Measurements from ENCODE around the gene GDA. TPM values are rescaled to one million over a fixed set of nuclear protein-coding genes. Genes with fewer than 3 reads are reported as not detected.

GDA gene
- total RNA-seq, 6 donors from 2014 or later = 0.44 to 3.6 TPM; not detected in 4

- Histone ChIP-seq H3K27me3 (no peaks in the 10 kb centered on the region), H3K9me3 (peaks cover 0 to 4% (median 0%) of the 10 kb centered on the region in 4 donors), H3K27ac (no peak overlapping the region), H3K4me1 (no peaks in the 10 kb centered on the region), H3K4me3 (no peak overlapping the region), H3K36me3 (no peaks in the 10 kb centered on the region)
- ATAC-seq (ENCODE audit: low FRiP score in 2 of 2) (no peak), DNase-seq (no peak)
- TF ChIP-seq POLR2AphosphoS5 (IDR thresholded peaks at IDR 0.05) = no peak
- TF ChIP-seq POLR2A (IDR thresholded peaks at IDR 0.05) = no peak
- no peak for TF ChIP-seq CTCF (IDR thresholded peaks at IDR 0.05)
- WGBS, 2 donors = 70 to 81% methylated on average over 2 of the region's 2 CpGs
These were observed 36.3 kb downstream of the GDA start for GRCh38 chr9:72185561-72185960.

- Histone ChIP-seq H3K4me3 (no peak overlapping the region), H3K4me1 (no peaks in the 10 kb centered on the region), H3K9me3 (peaks cover 0 to 4% (median 0%) of the 10 kb centered on the region in 4 donors), H3K27ac (no peak overlapping the region), H3K27me3 (no peaks in the 10 kb centered on the region), H3K36me3 (no peaks in the 10 kb centered on the region)
- 40 to 44% methylated on average over 3 of the region's 3 CpGs for WGBS, 2 donors
- DNase-seq = no peak
- no peak for TF ChIP-seq POLR2A (IDR thresholded peaks at IDR 0.05)
- TF ChIP-seq POLR2AphosphoS5 (IDR thresholded peaks at IDR 0.05) = no peak
- no peak for TF ChIP-seq CTCF (IDR thresholded peaks at IDR 0.05)
- no peak for TF ChIP-seq EP300 (IDR thresholded peaks at IDR 0.05)
- ATAC-seq (ENCODE audit: low FRiP score in 2 of 2) = no peak
These were observed 38.0 kb downstream of the GDA start for GRCh38 chr9:72187121-72187695.

- no peak for DNase-seq
- H3K4me3 ChIP-seq = no peak overlapping the region
- ATAC-seq (ENCODE audit: low FRiP score in 2 of 2) = no peak
- TF ChIP-seq POLR2A (IDR thresholded peaks at IDR 0.05) = no peak
- no peak for TF ChIP-seq CTCF (IDR thresholded peaks at IDR 0.05)
- TF ChIP-seq EP300 (IDR thresholded peaks at IDR 0.05) = no peak
- no peak for TF ChIP-seq POLR2AphosphoS5 (IDR thresholded peaks at IDR 0.05)
- H3K27me3 ChIP-seq = no peaks in the 10 kb centered on the region
- H3K4me1 ChIP-seq = no peaks in the 10 kb centered on the region
- no peaks in the 10 kb centered on the region for H3K9me3 ChIP-seq
- H3K36me3 ChIP-seq = no peaks in the 10 kb centered on the region
- H3K27ac ChIP-seq = no peak overlapping the region
- WGBS, 2 donors = 44% methylated on average over 1 of the region's 1 CpG; no CpG with 5 or more reads in 1 of the 2 donors
These were observed 39.0 kb downstream of the GDA start for GRCh38 chr9:72188232-72188631.

GRCh38 chr9:72193478-72193881, 44.2 kb downstream of the GDA start:
- TF ChIP-seq POLR2AphosphoS5 (IDR thresholded peaks at IDR 0.05) (no peak), POLR2A (IDR thresholded peaks at IDR 0.05) (no peak), EP300 (IDR thresholded peaks at IDR 0.05) (no peak), CTCF (IDR thresholded peaks at IDR 0.05) (no peak)
- Histone ChIP-seq H3K4me3 (no peak overlapping the region), H3K9me3 (no peaks in the 10 kb centered on the region), H3K36me3 (no peaks in the 10 kb centered on the region), H3K27ac (no peak overlapping the region), H3K27me3 (no peaks in the 10 kb centered on the region), H3K4me1 (no peaks in the 10 kb centered on the region)
- DNase-seq (no peak), ATAC-seq (ENCODE audit: low FRiP score in 2 of 2) (no peak)
- 56 to 59% methylated on average over 5 of the region's 5 CpGs for WGBS, 2 donors

GRCh38 chr9:72199238-72199637, 50.0 kb downstream of the GDA start:
- no peaks in the 10 kb centered on the region for H3K36me3 ChIP-seq
- ATAC-seq (ENCODE audit: low FRiP score in 2 of 2) = no peak
- WGBS, 2 donors = 67 to 77% methylated on average over 3 of the region's 3 CpGs

More at GRCh38 chr9:72199238-72199637, 50.0 kb downstream of the GDA start:
- no peak for DNase-seq
- Histone ChIP-seq H3K9me3 (no peaks in the 10 kb centered on the region), H3K4me3 (no peak overlapping the region), H3K27ac (no peak overlapping the region), H3K27me3 (no peaks in the 10 kb centered on the region), H3K4me1 (no peaks in the 10 kb centered on the region)
- no peak for TF ChIP-seq POLR2A (IDR thresholded peaks at IDR 0.05)
- no peak for TF ChIP-seq CTCF (IDR thresholded peaks at IDR 0.05)
- no peak for TF ChIP-seq EP300 (IDR thresholded peaks at IDR 0.05)
- TF ChIP-seq POLR2AphosphoS5 (IDR thresholded peaks at IDR 0.05) = no peak

Data from upper lobe of left lung (tissue), 6 donors.